GM12874 (cell line): ENCODE measurements around the gene CEP41.

Source experiments
- CTCF ChIP-seq: IDR thresholded peaks from 2 replicates; pipeline ENCODE4 v1.5.1; 2011; ENCODE audit warnings: low read depth, mild to moderate bottlenecking, control low read depth, low read length, moderate library complexity; ENCODE audit not compliant: insufficient read depth

The CEP41 gene

GRCh38 chr7:130401101-130401500, 39.7 kb downstream of the CEP41 start:
- TF ChIP-seq CTCF = no peak

- no peak for TF ChIP-seq CTCF
These were observed 40.7 kb downstream of the CEP41 start for GRCh38 chr7:130400120-130400572.

- no peak for TF ChIP-seq CTCF
These were observed 42.2 kb downstream of the CEP41 start for GRCh38 chr7:130398526-130399090.

- no peak for TF ChIP-seq CTCF
These were observed 43.1 kb downstream of the CEP41 start for GRCh38 chr7:130397758-130398073.

- no peak for TF ChIP-seq CTCF
These were observed 43.6 kb downstream of the CEP41 start for GRCh38 chr7:130397051-130397757.

- TF ChIP-seq CTCF = no peak
These were observed 44.7 kb downstream of the CEP41 start for GRCh38 chr7:130396109-130396508.

GRCh38 chr7:130395421-130395820, 45.4 kb downstream of the CEP41 start:
- no peak for TF ChIP-seq CTCF
